Measurements from ENCODE around the gene TANK.
A peak's percentile ranks its signal among the peaks of the same experiment; 100 is the strongest.
"Not testable (repeated sequence)": the region's sequence is repeated elsewhere in the genome, so short reads cannot be mapped to it uniquely, and the experiment has no call there.

TANK gene

GRCh38 chr2:161160226-161161073 lies at the start of gene TANK:
Gene TANK, plus strand, starts transcription at chr2:161160428. Its CDS starts 19,235 bp downstream, at chr2:161179663.
- DNase-seq (ENCODE audit: low spot score), result peak; percentile 94

GRCh38 chr2:161111531-161111930 lies 48.7 kb upstream of the TANK start:
- DNase-seq (ENCODE audit: low spot score), result no peak

- no peak for DNase-seq (ENCODE audit: low spot score)
Observed at GRCh38 chr2:161112908-161113307, 47.3 kb upstream of the TANK start.

GRCh38 chr2:161113693-161114575 lies 46.3 kb upstream of the TANK start:
- no peak for DNase-seq (ENCODE audit: low spot score)

- DNase-seq (ENCODE audit: low spot score), result no peak
Observed at GRCh38 chr2:161115205-161115604, 45.0 kb upstream of the TANK start.

GRCh38 chr2:161115605-161116380 lies 44.4 kb upstream of the TANK start:
- DNase-seq (ENCODE audit: low spot score), result no peak

- no peak for DNase-seq (ENCODE audit: low spot score)
Observed at GRCh38 chr2:161116509-161116908, 43.7 kb upstream of the TANK start.

- no peak for DNase-seq (ENCODE audit: low spot score)
Observed at GRCh38 chr2:161117506-161117905, 42.7 kb upstream of the TANK start.

- DNase-seq (ENCODE audit: low spot score), result no peak
Observed at GRCh38 chr2:161118722-161119121, 41.5 kb upstream of the TANK start.

GRCh38 chr2:161119483-161119882 lies 40.7 kb upstream of the TANK start:
- DNase-seq (ENCODE audit: low spot score), result no peak

GRCh38 chr2:161120775-161121174 lies 39.5 kb upstream of the TANK start:
- no peak for DNase-seq (ENCODE audit: low spot score)

- no peak for DNase-seq (ENCODE audit: low spot score)
Observed at GRCh38 chr2:161121622-161122021, 38.6 kb upstream of the TANK start.

- DNase-seq (ENCODE audit: low spot score), result peak; percentile 96
Observed at GRCh38 chr2:161122772-161123530, 37.3 kb upstream of the TANK start.

- no peak for DNase-seq (ENCODE audit: low spot score)
Observed at GRCh38 chr2:161123531-161124030, 36.6 kb upstream of the TANK start.

GRCh38 chr2:161124201-161124600 lies 36.0 kb upstream of the TANK start:
- DNase-seq (ENCODE audit: low spot score), result no peak

GRCh38 chr2:161128885-161129284 lies 31.3 kb upstream of the TANK start:
- DNase-seq (ENCODE audit: low spot score), result no peak

- DNase-seq (ENCODE audit: low spot score), result no peak
Observed at GRCh38 chr2:161130354-161130753, 29.9 kb upstream of the TANK start.

GRCh38 chr2:161131074-161131680 lies 29.1 kb upstream of the TANK start:
- DNase-seq (ENCODE audit: low spot score), result peak; percentile 35

- no peak for DNase-seq (ENCODE audit: low spot score)
Observed at GRCh38 chr2:161131804-161132203, 28.4 kb upstream of the TANK start.

- not testable (repeated sequence) for DNase-seq (ENCODE audit: low spot score)
Observed at GRCh38 chr2:161132384-161132783, 27.8 kb upstream of the TANK start.

- DNase-seq (ENCODE audit: low spot score), result no peak
Observed at GRCh38 chr2:161133366-161133765, 26.9 kb upstream of the TANK start.
